ENCODE data around the gene MDC1. TPM values are rescaled to one million over a fixed set of nuclear protein-coding genes. Genes with fewer than 3 reads are reported as not detected.
A peak's percentile ranks its signal among the peaks of the same experiment; 100 is the strongest.

The MDC1 gene
- total and polyA plus RNA-seq, 2 of the 13 experiments (the other 11 are each of a cell fraction or from before 2014, with no cell fraction given), result 8.4 to 14.0 TPM

- TF ChIP-seq BATF2 (CRISPR knock-in tag; IDR thresholded peaks at IDR 0.05) (no peak), TFE3 (CRISPR knock-in tag; IDR thresholded peaks at IDR 0.05) (peak; percentile 11), ISX (CRISPR knock-in tag; conservative IDR thresholded peaks at IDR 0.05) (no peak), RBM39 (IDR thresholded peaks at IDR 0.05; ENCODE audit: low read depth, low read length, poor library complexity, severe bottlenecking) (peak; percentile 58), ZNF547 (CRISPR knock-in tag; IDR thresholded peaks at IDR 0.05) (peak; percentile 90), SUZ12 (IDR thresholded peaks at IDR 0.05; ENCODE audit: low read depth, low read length) (no peak), ZUFSP (CRISPR knock-in tag; IDR thresholded peaks at IDR 0.05; ENCODE audit: borderline replicate concordance) (no peak), PBX2 (CRISPR knock-in tag; IDR thresholded peaks at IDR 0.05) (no peak), ZSCAN9 (CRISPR knock-in tag; IDR thresholded peaks at IDR 0.05; ENCODE audit: borderline replicate concordance) (0 out of 2 replicates have a peak, but pooled peaks have one; percentile 67), ZBTB7B (CRISPR knock-in tag; IDR thresholded peaks at IDR 0.05) (peak; percentile 23; the same call in 1 of the 2 replicates), ZNF24 (IDR thresholded peaks at IDR 0.05) (peak; percentile 91), SNAPC2 (CRISPR knock-in tag; IDR thresholded peaks at IDR 0.05) (no peak), HOMEZ (CRISPR knock-in tag; IDR thresholded peaks at IDR 0.05; ENCODE audit: low read depth) (peak; percentile 50; the same call in 1 of the 2 replicates), NR1H2 (CRISPR knock-in tag; IDR thresholded peaks at IDR 0.05; ENCODE audit: borderline replicate concordance, low read depth) (no peak)
Observed at GRCh38 chr6:30672445-30673253, 44.4 kb downstream of the MDC1 start, which contains the start of gene DHX16 (continued).

All from HepG2 (cell line).